GM12878 (cell line): ENCODE measurements around the gene DGKI. TPM values are rescaled to one million over a fixed set of nuclear protein-coding genes. Genes with fewer than 3 reads are reported as not detected.

Source experiments
- ATAC-seq: fragments of 200-7000 bp; cut with Tn5 transposase; 3 replicates; pipeline ENCODE4 v1.9.1; 2020; ENCODE audit warnings: mild to moderate bottlenecking, moderate library complexity
- BruUV-seq: library from RNA; stranded (reverse); fragments of 400-500 nt; replicated peaks from 2 replicates; lab custom pipeline; 2021; lab: Mats Ljungman, UMichigan
- CTCF ChIA-PET: fragments of 300-600 bp; sonication (Branson Sonifier 250); formaldehyde crosslinking; extraction: SDS; loops from one replicate; lab custom pipeline; 2021; ENCODE audit warnings: inconsistent platforms; lab: Yijun Ruan, JAX
- POLR2A ChIA-PET: fragments of 350-600 bp; formaldehyde crosslinking; extraction: SDS; loops from one replicate; lab custom pipeline; 2021; ENCODE audit warnings: inconsistent platforms; lab: Charles Lee
- RAD21 ChIA-PET: fragments of 300-600 bp; sonication (Branson Sonifier 250); formaldehyde crosslinking; loops from one replicate; lab custom pipeline; 2023; ENCODE audit warnings: antibody characterized with exemption; ENCODE audit not compliant: unreplicated experiment; lab: Charles Lee
- SMC1A ChIA-PET: fragments of 300-600 bp; sonication (Branson Sonifier 250); formaldehyde crosslinking; loops from one replicate; lab custom pipeline; 2023; ENCODE audit not compliant: unreplicated experiment, uncharacterized antibody; lab: Charles Lee
- DNase-seq: peaks from one replicate; pipeline ENCODE4 v3.0.0-alpha.2; 2011; ENCODE audit warnings: low read depth, low spot score
- FAIRE-seq: peaks from 3 replicates; lab custom pipeline; 2011; peaks lifted over from hg19 to GRCh38; lab: Jason Lieb, UNC
- H2AFZ ChIP-seq: 2 replicates; pipeline ENCODE4 v1.6.0; 2011; ENCODE audit warnings: low read depth, low read length, control low read depth; ENCODE audit not compliant: control insufficient read depth
- H3K27ac ChIP-seq: 2 replicates; pipeline ENCODE4 v1.5.1; 2011; ENCODE audit warnings: control low read depth; ENCODE audit not compliant: control insufficient read depth, insufficient read depth
- H3K27me3 ChIP-seq, 2 experiments: replicated peaks in 1 of 2; 2 replicates each; pipeline versions ENCODE4 v1.6.0 to v1.6.1; 2011; ENCODE audit warnings: low read length in 1 of 2; ENCODE audit not compliant: control insufficient read depth in 2 of 2, insufficient read depth in 2 of 2
- H3K36me3 ChIP-seq, 2 experiments: 2 replicates each; pipeline ENCODE4 v1.5.1; 2011; ENCODE audit warnings: low read length in 1 of 2; ENCODE audit not compliant: control insufficient read depth in 2 of 2, insufficient read depth in 2 of 2
- H3K4me1 ChIP-seq: 2 replicates; pipeline ENCODE4 v1.6.1; 2011; ENCODE audit warnings: mild to moderate bottlenecking, low read length, moderate library complexity, mixed read lengths; ENCODE audit not compliant: control insufficient read depth, insufficient read depth
- H3K4me2 ChIP-seq: 2 replicates; pipeline ENCODE4 v1.6.0; 2011; ENCODE audit warnings: control low read depth; ENCODE audit not compliant: control insufficient read depth, insufficient read depth
- H3K4me3 ChIP-seq: fragments of 200-600 bp; sonication (generic); 2 replicates; pipeline ENCODE4 v1.5.1; 2016
- H3K79me2 ChIP-seq: 2 replicates; pipeline ENCODE4 v1.6.0; 2011; ENCODE audit warnings: low read length; ENCODE audit not compliant: control insufficient read depth, insufficient read depth
- H3K9ac ChIP-seq: 2 replicates; pipeline ENCODE4 v1.8.0; 2011; ENCODE audit warnings: low read length, control low read depth, mixed read lengths; ENCODE audit not compliant: control insufficient read depth, insufficient read depth
- H3K9me3 ChIP-seq: replicated peaks from 3 replicates; pipeline ENCODE4 v1.5.1; 2011; ENCODE audit warnings: mild to moderate bottlenecking, low read length; ENCODE audit not compliant: control insufficient read depth, insufficient read depth
- H4K20me1 ChIP-seq: 2 replicates; pipeline ENCODE4 v1.6.0; 2011; ENCODE audit not compliant: control insufficient read depth, insufficient read depth
- ATF7 ChIP-seq: fragments of 450-650 bp; IDR thresholded peaks from 2 replicates; pipeline ENCODE4 v1.6.1; 2016; ENCODE audit warnings: low read depth, mild to moderate bottlenecking
- CHD4 ChIP-seq: fragments of 200-600 bp; sonication (generic); IDR thresholded peaks from 2 replicates; pipeline ENCODE4 v1.6.1; 2016; ENCODE audit warnings: mild to moderate bottlenecking
- ETV6 ChIP-seq, 2 experiments: fragments of 450-650 bp in 1 of 2; IDR thresholded peaks in 1 of 2; conservative IDR thresholded peaks in 1 of 2; 2 replicates each; pipeline ENCODE4 v1.6.1; 2014; ENCODE audit warnings: antibody characterized with exemption in 1 of 2, borderline replicate concordance in 1 of 2, low read depth in 1 of 2, mild to moderate bottlenecking in 1 of 2, moderate library complexity in 1 of 2
- FOXM1 ChIP-seq: IDR thresholded peaks from 2 replicates; pipeline ENCODE4 v1.6.1; 2012; ENCODE audit warnings: low read depth, mild to moderate bottlenecking, inconsistent platforms, low read length, moderate library complexity
- IKZF2 ChIP-seq, 2 experiments: fragments of 450-650 bp; IDR thresholded peaks; 2 replicates each; pipeline ENCODE4 v1.6.1; 2017; ENCODE audit warnings: mild to moderate bottlenecking in 2 of 2, moderate library complexity in 2 of 2
- IRF4 ChIP-seq: IDR thresholded peaks from 2 replicates; pipeline ENCODE4 v1.6.1; 2011; ENCODE audit warnings: low read depth, low read length
- MTA2 ChIP-seq: fragments of 450-650 bp; IDR thresholded peaks from 2 replicates; pipeline ENCODE4 v1.6.1; 2016; ENCODE audit warnings: low read depth, mild to moderate bottlenecking, moderate library complexity
- NR2C1 ChIP-seq: fragments of 450-650 bp; IDR thresholded peaks from 2 replicates; pipeline ENCODE4 v1.6.1; 2017; ENCODE audit warnings: antibody characterized with exemption, mild to moderate bottlenecking, moderate library complexity
- RCOR1 ChIP-seq: conservative IDR thresholded peaks from 2 replicates; pipeline ENCODE4 v1.6.1; 2012; ENCODE audit warnings: low read depth, low read length, improper control_type of control experiment
- RFX5 ChIP-seq: IDR thresholded peaks from 2 replicates; pipeline ENCODE4 v1.6.1; 2011; ENCODE audit warnings: low read depth, low read length, improper control_type of control experiment
- RUNX3 ChIP-seq: IDR thresholded peaks from 2 replicates; pipeline ENCODE4 v1.6.1; 2012; ENCODE audit warnings: low read length, inconsistent platforms
- TAF1 ChIP-seq: IDR thresholded peaks from 2 replicates; pipeline ENCODE4 v1.6.1; 2011; ENCODE audit warnings: mild to moderate bottlenecking, low read depth, low read length, borderline replicate concordance
- TBL1XR1 ChIP-seq: IDR thresholded peaks from 2 replicates; pipeline ENCODE4 v1.6.1; 2012; ENCODE audit warnings: low read depth, low read length, improper control_type of control experiment
- WRNIP1 ChIP-seq: IDR thresholded peaks from 2 replicates; pipeline ENCODE4 v1.6.1; 2011; ENCODE audit warnings: low read depth, low read length, improper control_type of control experiment, borderline replicate concordance
- ZSCAN29 ChIP-seq: fragments of 450-650 bp; IDR thresholded peaks from 2 replicates; pipeline ENCODE4 v1.6.1; 2017; ENCODE audit warnings: mild to moderate bottlenecking, moderate library complexity
- WGBS: methylation state at CpG from one replicate; pipeline ENCODE4 v1.1.6; 2016; ENCODE audit warnings: low lambda C conversion rate; ENCODE audit not compliant: insufficient replicate concordance, insufficient coverage; ENCODE audit errors: missing lambda C conversion rate; 5-methylcytosine and 5-hydroxymethylcytosine counted together
- in situ Hi-C: fragments of 300-500 bp; cut with MboI; formaldehyde crosslinking; loops from 9 replicates; pipeline ENCODE4 v1.14.3; 2018; ENCODE audit warnings: mixed read lengths
- intact Hi-C: fragments of 100-400 bp; cut with micrococcal nuclease; formaldehyde crosslinking; loops from one replicate; pipeline ENCODE4 v1.14.2; 2022; ENCODE audit not compliant: unreplicated experiment
- polyA plus RNA-seq, 11 experiments: library from polyadenylated mRNA; depleted of rRNA in 4 of 11; unstranded in 6 of 11; stranded (reverse) in 5 of 11; fragments of >200 nt; fragmentation: Nextera tagmentation in 4 of 11; fragmentation: Illumina TruSeq in 1 of 11; extraction: Ambion mirVana in 4 of 11; extraction: Trizol in 1 of 11; gene quantifications; 1 replicate in 1 of 11; 2 replicates in 10 of 11; pipeline versions ENCODE4 v1.2.1 to v1.2.3, GENCODE V29; 2011 to 2016; ENCODE audit warnings: inconsistent platforms in 2 of 11, missing spikeins in 2 of 11, low read depth in 1 of 11
- total RNA-seq, 4 experiments: library from RNA; depleted of rRNA in 3 of 4; stranded (reverse); fragments of >200 nt in 3 of 4; fragmentation: Illumina TruSeq in 1 of 4; extraction: Trizol in 1 of 4; gene quantifications; 2 replicates each; pipeline versions ENCODE4 v1.2.1 to v1.2.3, GENCODE V29; 2013 to 2021
- TF ChIP-seq, protein P1 (sequence below): fragments of 450-650 bp; IDR thresholded peaks from 2 replicates; pipeline ENCODE4 v1.6.1; 2018; ENCODE audit warnings: borderline replicate concordance, mild to moderate bottlenecking; ENCODE audit not compliant: partially characterized antibody

DGKI gene
- total and polyA plus RNA-seq, 10 of the 15 experiments (the other 5 are each of a cell fraction or from before 2014, with no cell fraction given), result 10.4 to 37.1 (median 22.1) TPM

DNA sequence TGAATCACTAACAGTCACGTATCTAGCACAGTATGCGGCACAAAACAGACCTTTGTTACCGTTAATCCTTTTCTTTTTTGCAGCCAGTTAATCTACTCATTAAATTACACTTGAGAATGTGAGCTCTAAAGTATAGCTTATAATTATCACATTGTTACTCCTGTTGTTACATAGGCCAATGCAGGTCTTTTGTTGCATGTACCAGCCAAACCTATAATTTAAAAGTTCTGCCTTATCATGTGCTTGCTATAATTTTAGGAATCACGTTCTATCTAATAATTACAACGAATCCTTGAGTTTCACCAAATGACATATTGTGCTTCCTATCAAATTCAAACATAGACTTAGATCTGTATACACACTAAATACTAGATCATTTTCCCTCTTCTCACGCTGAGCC lies 245.1 kb downstream of the DGKI start:
- DNase-seq (no peak), FAIRE-seq (no peak), ATAC-seq (no peak)
- H3K4me2 ChIP-seq, result no peak overlapping the region
- ChIA-PET POLR2A (no interaction called here), RAD21 (interaction anchor here (1.0 kb wide), 1 partner anchor 410 kb away, joined by 4 read pairs; no protein-coding TSS in a partner anchor), SMC1A (interaction anchor here (1.6 to 2.2 kb wide), 4 partner anchors 10 to 25 kb away, joined by 5 to 6 read pairs (median 6); no protein-coding TSS in a partner anchor), CTCF (interaction anchor here (0.8 to 1.6 kb wide), 3 partner anchors 15 to 407 kb away, joined by 3 to 5 read pairs (median 4); no protein-coding TSS in a partner anchor)
- H3K27ac ChIP-seq, result no peak overlapping the region
- intact Hi-C loops (no loop called here), in situ Hi-C loops (loop anchor here (25.0 kb wide), 1 partner anchor 1136 kb away; no protein-coding TSS in a partner anchor)
- H2AFZ ChIP-seq, result no peak overlapping the region
- no peak overlapping the region for H3K9ac ChIP-seq
- H3K4me1 ChIP-seq, result no peaks in the 10 kb centered on the region
- TF ChIP-seq ZSCAN29, result no peak
- TF ChIP-seq FOXM1, result no peak
- TF ChIP-seq RFX5, result no peak
- TF ChIP-seq TBL1XR1, result no peak
- no peak for TF ChIP-seq RUNX3
- H4K20me1 ChIP-seq, result no peaks in the 10 kb centered on the region
- no peaks in the 10 kb centered on the region for H3K79me2 ChIP-seq
- no peaks in the 10 kb centered on the region for H3K9me3 ChIP-seq
- H3K36me3 ChIP-seq, result no peaks in the 10 kb centered on the region
- no peak overlapping the region for H3K4me3 ChIP-seq
- WGBS, result 33% methylated on average over 6 of the region's 6 CpGs
- no TSS peak for BruUV-seq
- no peaks in the 10 kb centered on the region for H3K27me3 ChIP-seq

DNA sequence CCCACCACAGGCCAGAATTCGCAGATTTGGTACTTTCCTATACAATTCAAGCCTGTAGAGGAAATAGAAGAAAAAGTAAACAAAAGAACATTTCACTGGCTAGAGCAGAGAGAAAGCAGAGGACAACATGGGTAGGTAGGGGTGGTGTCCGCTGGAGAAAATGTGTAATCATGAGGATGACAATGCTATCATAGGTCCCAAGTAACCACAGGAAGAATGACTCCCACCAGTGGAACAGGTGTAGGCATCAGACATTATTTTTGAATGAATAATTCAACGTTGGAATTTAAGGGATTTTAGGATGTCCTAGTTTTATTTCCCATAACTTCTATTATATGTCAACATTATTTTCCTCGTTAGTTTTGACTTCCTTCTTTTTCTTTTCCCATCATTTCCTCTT lies 248.9 kb downstream of the DGKI start:
- FAIRE-seq (no peak), ATAC-seq (no peak), DNase-seq (no peak)
- no peaks in the 10 kb centered on the region for H3K4me1 ChIP-seq
- no peaks in the 10 kb centered on the region for H3K36me3 ChIP-seq
- no peaks in the 10 kb centered on the region for H3K79me2 ChIP-seq
- POLR2A ChIA-PET, result no interaction called here
- 20% methylated on average over 4 of the region's 4 CpGs for whole genome bisulfite sequencing
- no peak overlapping the region for H2AFZ ChIP-seq
- SMC1A ChIA-PET, result interaction anchor here (1.3 kb wide), 2 partner anchors 8 to 25 kb away, joined by 3 to 5 read pairs; no protein-coding TSS in a partner anchor
- in situ Hi-C loops (loop anchor here (25.0 kb wide), 1 partner anchor 436 kb away; no protein-coding TSS in a partner anchor), intact Hi-C loops (loop anchor here (10.0 kb wide), 1 partner anchor 133 kb away; no protein-coding TSS in a partner anchor)
- H3K4me2 ChIP-seq, result no peak overlapping the region
- no peak overlapping the region for H3K27ac ChIP-seq
- CTCF ChIA-PET, result no interaction called here
- no peaks in the 10 kb centered on the region for H4K20me1 ChIP-seq
- no peaks in the 10 kb centered on the region for H3K27me3 ChIP-seq
- H3K9ac ChIP-seq, result no peak overlapping the region
- H3K9me3 ChIP-seq, result no peaks in the 10 kb centered on the region
- H3K4me3 ChIP-seq, result no peak overlapping the region
- no TSS peak for BruUV-seq
- RAD21 ChIA-PET, result no interaction called here
- TF ChIP-seq MTA2 (no peak), IRF4 (no peak), IKZF2 (IDR thresholded peaks at IDR 0.05) (no peak), RCOR1 (no peak), WRNIP1 (no peak), NR2C1 (no peak), CHD4 (no peak), ATF7 (no peak), TAF1 (no peak), ETV6 (conservative IDR thresholded peaks at IDR 0.05 in 1 of 2, IDR thresholded peaks at IDR 0.05 in 1 of 2; ENCODE audit: borderline replicate concordance in 1 of 2, low read depth in 1 of 2) (no peak)
- TF ChIP-seq, protein P1, sequence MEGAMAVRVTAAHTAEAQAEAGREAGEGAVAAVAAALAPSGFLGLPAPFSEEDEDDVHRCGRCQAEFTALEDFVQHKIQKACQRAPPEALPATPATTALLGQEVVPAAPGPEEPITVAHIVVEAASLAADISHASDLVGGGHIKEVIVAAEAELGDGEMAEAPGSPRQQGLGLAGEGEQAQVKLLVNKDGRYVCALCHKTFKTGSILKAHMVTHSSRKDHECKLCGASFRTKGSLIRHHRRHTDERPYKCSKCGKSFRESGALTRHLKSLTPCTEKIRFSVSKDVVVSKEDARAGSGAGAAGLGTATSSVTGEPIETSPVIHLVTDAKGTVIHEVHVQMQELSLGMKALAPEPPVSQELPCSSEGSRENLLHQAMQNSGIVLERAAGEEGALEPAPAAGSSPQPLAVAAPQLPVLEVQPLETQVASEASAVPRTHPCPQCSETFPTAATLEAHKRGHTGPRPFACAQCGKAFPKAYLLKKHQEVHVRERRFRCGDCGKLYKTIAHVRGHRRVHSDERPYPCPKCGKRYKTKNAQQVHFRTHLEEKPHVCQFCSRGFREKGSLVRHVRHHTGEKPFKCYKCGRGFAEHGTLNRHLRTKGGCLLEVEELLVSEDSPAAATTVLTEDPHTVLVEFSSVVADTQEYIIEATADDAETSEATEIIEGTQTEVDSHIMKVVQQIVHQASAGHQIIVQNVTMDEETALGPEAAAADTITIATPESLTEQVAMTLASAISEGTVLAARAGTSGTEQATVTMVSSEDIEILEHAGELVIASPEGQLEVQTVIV, result no peak
